Pancreas (tissue), 10 donors: ENCODE measurements around the gene ACMSD. TPM values are rescaled to one million over a fixed set of nuclear protein-coding genes. Genes with fewer than 3 reads are reported as not detected.

Experiments
- ATAC-seq, 4 donors: fragments of 200-7000 bp; cut with Tn5 transposase; one replicate each; pipeline versions ENCODE4 v1.8.0 to v1.9.1; 2020; ENCODE audit warnings: mild to moderate bottlenecking in 4 of 4, moderate library complexity in 4 of 4
- DNase-seq, 6 donors: peaks; one replicate each; pipeline ENCODE4 v3.0.0-alpha.2; 2020
- FAIRE-seq: peaks from 2 replicates; lab custom pipeline; 2012; peaks lifted over from hg19 to GRCh38; lab: Jason Lieb, UNC
- H3K27ac ChIP-seq, 4 donors: fragments of 200-600 bp; sonication (generic); 1 replicate in 3 of 4; 2 replicates in 1 of 4; pipeline versions ENCODE4 v1.5.0 to v1.8.0; 2020
- H3K27me3 ChIP-seq, 4 donors: fragments of 200-600 bp; one replicate each; pipeline ENCODE4 v1.8.0; 2021
- H3K36me3 ChIP-seq, 3 donors: fragments of 200-600 bp; sonication (generic) in 1 of 3; one replicate each; pipeline versions ENCODE4 v1.5.0 to v1.8.0; 2020 to 2021
- H3K4me1 ChIP-seq, 3 donors: fragments of 200-600 bp; one replicate each; pipeline ENCODE4 v1.8.0; 2021
- H3K4me3 ChIP-seq, 4 donors: fragments of 200-600 bp; sonication (generic) in 2 of 4; one replicate each; pipeline versions ENCODE4 v1.5.0 to v1.8.0; 2020 to 2021
- H3K9me3 ChIP-seq, 4 donors: fragments of 200-600 bp; one replicate each; pipeline ENCODE4 v1.8.0; 2021
- CTCF ChIP-seq, 4 donors: fragments of 200-600 bp; sonication (generic) in 3 of 4; IDR thresholded peaks; one replicate each; pipeline versions ENCODE4 v1.5.0 to v1.8.0; 2021; ENCODE audit warnings: antibody characterized with exemption in 4 of 4
- WGBS, 2 donors: extraction: QIAGEN DNeasy Blood & Tissue Kit; methylation state at CpG; one replicate each; pipeline ENCODE4 v1.1.7; 2013; 5-methylcytosine and 5-hydroxymethylcytosine counted together
- intact Hi-C, 3 donors: fragments of 100-400 bp; cut with DNase I; formaldehyde crosslinking; loops; one replicate each; pipeline versions ENCODE4 v1.11.1 to v1.14.2; 2022
- polyA plus RNA-seq, 2 donors: library from polyadenylated mRNA; stranded (reverse); fragments of 200-250 nt; gene quantifications; one replicate each; pipeline ENCODE4 v1.2.3, GENCODE V29; 2013
- total RNA-seq, 6 donors: library from RNA; stranded (reverse); fragmentation: NEBNext Ultra II Directional in 4 of 6; extraction: Animal tissue kit (Norgen Biotek cat#: 25700) in 4 of 6; gene quantifications; one replicate each; pipeline versions ENCODE4 v1.2.1 to v1.2.4, GENCODE V29; 2021 to 2023
- donor health status: healthy with polysubstance abuse.
- donor health status: DM: no; HTN: no; CAD: no; lungs with moderate emphysema.
- donor health status: DM: no; HTN: no; CAD: no.
- donor health status: control.
- donor health status: control.
- donor health status: Bipolar disorder and iron deficiency.
- donor health status: DM: yes; HTN: yes; CAD: no.
- donor health status: DM: no; HTN: no; CAD: no.
- donor health status: DM: no; HTN: no; CAD: no.
- donor health status: DM: yes; HTN: yes; CAD: no.

Gene ACMSD
- total and polyA plus RNA-seq, 8 donors: 0.12 to 3.4 (median 0.24) TPM; not detected in 3

- DNase-seq (no peak), FAIRE-seq (no peak), ATAC-seq (no peak)
- WGBS, 2 donors: 8 to 12% methylated on average over 1 of the region's 1 CpG
- Histone ChIP-seq H3K27me3 (no peaks in the 10 kb centered on the region), H3K4me1 (no peaks in the 10 kb centered on the region), H3K4me3 (no peak overlapping the region), H3K27ac (no peak overlapping the region), H3K36me3 (no peaks in the 10 kb centered on the region), H3K9me3 (no peaks in the 10 kb centered on the region)
- intact Hi-C loops: no loop called here
- TF ChIP-seq CTCF (IDR thresholded peaks at IDR 0.05): no peak
Observed at GRCh38 chr2:134875309-134875708, 36.9 kb downstream of the ACMSD start.

- no peaks in the 10 kb centered on the region for H3K36me3 ChIP-seq
- no peaks in the 10 kb centered on the region for H3K9me3 ChIP-seq
- intact Hi-C loops: no loop called here
- ATAC-seq: peak in 3 of 4 donors; percentile 53 to 62 (median 57)
- peaks cover 11 to 19% (median 13%) of the 10 kb centered on the region in 3 donors for H3K4me1 ChIP-seq
- H3K27ac ChIP-seq: peak overlapping the region in 1 of 4 donors; percentile 26
- no peaks in the 10 kb centered on the region for H3K27me3 ChIP-seq
- no peak for DNase-seq
- no peak overlapping the region for H3K4me3 ChIP-seq
- no peak for FAIRE-seq
- TF ChIP-seq CTCF (IDR thresholded peaks at IDR 0.05): no peak
Observed at GRCh38 chr2:134882773-134883172, 44.4 kb downstream of the ACMSD start.

- H3K36me3 ChIP-seq: no peaks in the 10 kb centered on the region
- FAIRE-seq (no peak), ATAC-seq (peak in 3 of 4 donors; percentile 50 to 66 (median 61)), DNase-seq (no peak)
- whole genome bisulfite sequencing, 2 donors: 55 to 63% methylated on average over 3 of the region's 3 CpGs
- H3K4me1 ChIP-seq: peaks cover 11 to 19% (median 13%) of the 10 kb centered on the region in 3 donors
- H3K27me3 ChIP-seq: no peaks in the 10 kb centered on the region
- no peak for TF ChIP-seq CTCF (IDR thresholded peaks at IDR 0.05)
- H3K4me3 ChIP-seq: no peak overlapping the region
- peak overlapping the region in 2 of 4 donors; percentile 17 to 26 for H3K27ac ChIP-seq
- H3K9me3 ChIP-seq: no peaks in the 10 kb centered on the region
- intact Hi-C loops: no loop called here
Observed at GRCh38 chr2:134883552-134884293, 45.3 kb downstream of the ACMSD start.

GRCh38 chr2:134884435-134884834 lies 46.0 kb downstream of the ACMSD start:
- no peak overlapping the region for H3K4me3 ChIP-seq
- TF ChIP-seq CTCF (IDR thresholded peaks at IDR 0.05): no peak
- peaks cover 11 to 19% (median 13%) of the 10 kb centered on the region in 3 donors for H3K4me1 ChIP-seq
- FAIRE-seq (no peak), DNase-seq (no peak), ATAC-seq (peak in 1 of 4 donors; percentile 36)
- no peaks in the 10 kb centered on the region for H3K36me3 ChIP-seq
- peak overlapping the region in 1 of 4 donors; percentile 7 for H3K27ac ChIP-seq
- H3K9me3 ChIP-seq: no peaks in the 10 kb centered on the region
- intact Hi-C loops: no loop called here
- H3K27me3 ChIP-seq: no peaks in the 10 kb centered on the region
